Stomach (tissue), 9 donors: ENCODE data around the gene PDE3A. TPM values are rescaled to one million over a fixed set of nuclear protein-coding genes. Genes with fewer than 3 reads are reported as not detected.

ENCODE experiments used
- DNase-seq, 2 donors: peaks; one replicate each; pipeline versions ENCODE4 v3.0.0 to v3.0.0-alpha.2; 2013 to 2019
- H3K27ac ChIP-seq, 5 donors: fragments of 200-600 bp in 4 of 5; sonication (generic) in 4 of 5; one replicate each; pipeline ENCODE4 v1.5.1; 2013 to 2019; ENCODE audit warnings: mild to moderate bottlenecking in 1 of 5, moderate library complexity in 1 of 5
- H3K27me3 ChIP-seq, 3 donors: fragments of 200-600 bp; sonication (generic); one replicate each; pipeline ENCODE4 v1.5.1; 2017 to 2019; ENCODE audit warnings: mixed run types in 1 of 3
- H3K36me3 ChIP-seq, 4 donors: fragments of 200-600 bp; sonication (generic); 1 replicate in 3 of 4; 2 replicates in 1 of 4; pipeline ENCODE4 v1.5.1; 2016 to 2019
- H3K4me1 ChIP-seq, 4 donors: fragments of 200-600 bp; sonication (generic); one replicate each; pipeline ENCODE4 v1.5.1; 2016 to 2019
- H3K4me3 ChIP-seq, 4 donors: fragments of 200-600 bp; sonication (generic) in 3 of 4; one replicate each; pipeline ENCODE4 v1.5.1; 2016 to 2019; ENCODE audit warnings: mild to moderate bottlenecking in 1 of 4
- H3K9me3 ChIP-seq, 4 donors: fragments of 200-600 bp; sonication (generic); one replicate each; pipeline ENCODE4 v1.5.1; 2016 to 2019
- CTCF ChIP-seq, 7 experiments: fragments of 450-650 bp in 4 of 7; fragments of 200-600 bp in 3 of 7; sonication (generic) in 3 of 7; IDR thresholded peaks; one replicate each; pipeline ENCODE4 v1.5.1; 2016 to 2019; ENCODE audit warnings: antibody characterized with exemption in 7 of 7, control low read depth in 2 of 7, mild to moderate bottlenecking in 1 of 7
- EP300 ChIP-seq: sonication (generic); formaldehyde crosslinking; IDR thresholded peaks from one replicate; pipeline ENCODE4 v1.6.1; 2017; ENCODE audit warnings: antibody characterized with exemption
- POLR2A ChIP-seq, 4 donors: fragments of 450-650 bp; IDR thresholded peaks; one replicate each; pipeline ENCODE4 v1.6.1; 2016; ENCODE audit warnings: antibody characterized with exemption in 4 of 4, control low read depth in 2 of 4, mild to moderate bottlenecking in 1 of 4, moderate library complexity in 1 of 4
- POLR2AphosphoS5 ChIP-seq, 3 donors: sonication (generic); formaldehyde crosslinking; IDR thresholded peaks; one replicate each; pipeline ENCODE4 v1.6.1; 2016; ENCODE audit warnings: antibody characterized with exemption in 3 of 3
- WGBS, 5 donors: extraction: QIAGEN DNeasy Blood & Tissue Kit in 3 of 5; methylation state at CpG; one replicate each; pipeline versions ENCODE4 v1.1.5 to v1.1.7; 2013 to 2018; 5-methylcytosine and 5-hydroxymethylcytosine counted together
- intact Hi-C: fragments of 100-400 bp; cut with DNase I; formaldehyde crosslinking; loops from one replicate; pipeline ENCODE4 v1.15.1; 2023; ENCODE audit warnings: low total_unique reads
- polyA plus RNA-seq, 3 donors: library from polyadenylated mRNA; stranded (reverse); fragments of 200-250 nt; gene quantifications; one replicate each; pipeline ENCODE4 v1.2.3, GENCODE V29; 2013
- total RNA-seq, 5 donors: library from RNA; depleted of rRNA; stranded (reverse); fragments of >200 nt; gene quantifications; one replicate each; pipeline versions ENCODE4 v1.1.0 to v1.2.3, GENCODE V29; 2014 to 2016
- donor health status: healthy with polysubstance abuse.
- donor health status: Bipolar disorder and iron deficiency.
- donor health status: healthy.

Gene PDE3A
- total and polyA plus RNA-seq, 8 donors = 0.19 to 50.9 (median 12.0) TPM

GRCh38 chr12:20681334-20681733, 313.0 kb downstream of the PDE3A start:
- TF ChIP-seq POLR2A (IDR thresholded peaks at IDR 0.05) (no peak), EP300 (no peak), POLR2AphosphoS5 (IDR thresholded peaks at IDR 0.05) (no peak), CTCF (IDR thresholded peaks at IDR 0.05) (no peak)
- Histone ChIP-seq H3K27me3 (no peaks in the 10 kb centered on the region), H3K4me3 (no peak overlapping the region), H3K4me1 (no peaks in the 10 kb centered on the region), H3K9me3 (peaks cover 0 to 13% (median 0%) of the 10 kb centered on the region in 4 donors), H3K27ac (no peak overlapping the region), H3K36me3 (peaks cover 0 to 11% (median 0%) of the 10 kb centered on the region in 4 donors)
- 63 to 68% (median 65%) methylated on average over 4 of the region's 4 CpGs for WGBS, 5 donors
- DNase-seq = no peak
- intact Hi-C loops = no loop called here

GRCh38 chr12:20695232-20695631, 326.9 kb downstream of the PDE3A start, which contains the start of gene SLCO1C1:
Gene SLCO1C1, plus strand, starts transcription at chr12:20695332. Its CDS starts 4,245 bp downstream, at chr12:20699577.
- H3K9me3 ChIP-seq = no peaks in the 10 kb centered on the region
- peak within 1 kb of the TSS in 2 of 5 donors; percentile 12 to 20 for H3K27ac ChIP-seq
- H3K36me3 ChIP-seq = no peaks in the 10 kb centered on the region
- H3K4me1 ChIP-seq = no peaks in the 10 kb centered on the region
- WGBS, 5 donors = 41 to 59% (median 53%) methylated on average over 6 of the region's 6 CpGs
- intact Hi-C loops = no loop called here
- no peak for TF ChIP-seq CTCF (IDR thresholded peaks at IDR 0.05)
- TF ChIP-seq EP300 = no peak
- TF ChIP-seq POLR2AphosphoS5 (IDR thresholded peaks at IDR 0.05) = no peak
- no peak for TF ChIP-seq POLR2A (IDR thresholded peaks at IDR 0.05)
- DNase-seq = peak in 1 of 2 donors; percentile 11
- no peak within 1 kb of the TSS for H3K4me3 ChIP-seq
- H3K27me3 ChIP-seq = no peaks in the 10 kb centered on the region

GRCh38 chr12:20696181-20696905, 328.0 kb downstream of the PDE3A start:
- H3K27me3 ChIP-seq = no peaks in the 10 kb centered on the region

GRCh38 chr12:20701106-20701505, 332.8 kb downstream of the PDE3A start:
- DNase-seq = no peak
- Histone ChIP-seq H3K4me3 (no peak overlapping the region), H3K36me3 (no peaks in the 10 kb centered on the region), H3K9me3 (no peaks in the 10 kb centered on the region), H3K4me1 (no peaks in the 10 kb centered on the region), H3K27ac (no peak overlapping the region), H3K27me3 (no peaks in the 10 kb centered on the region)
- TF ChIP-seq POLR2A (IDR thresholded peaks at IDR 0.05) = no peak
- TF ChIP-seq CTCF (IDR thresholded peaks at IDR 0.05) = no peak
- TF ChIP-seq POLR2AphosphoS5 (IDR thresholded peaks at IDR 0.05) = no peak
- TF ChIP-seq EP300 = no peak
- 20 to 58% (median 48%) methylated on average over 1 of the region's 1 CpG for WGBS, 5 donors
- intact Hi-C loops = no loop called here

More at GRCh38 chr12:20696181-20696905, 328.0 kb downstream of the PDE3A start:
- 50 to 68% (median 66%) methylated on average over 7 of the region's 7 CpGs for WGBS, 5 donors
- H3K4me1 ChIP-seq = no peaks in the 10 kb centered on the region
- no peak overlapping the region for H3K27ac ChIP-seq
- intact Hi-C loops = no loop called here
- no peak overlapping the region for H3K4me3 ChIP-seq
- H3K9me3 ChIP-seq = no peaks in the 10 kb centered on the region
- TF ChIP-seq POLR2AphosphoS5 (IDR thresholded peaks at IDR 0.05) (no peak), POLR2A (IDR thresholded peaks at IDR 0.05) (no peak), EP300 (no peak), CTCF (IDR thresholded peaks at IDR 0.05) (no peak)
- peak in 1 of 2 donors; percentile 19 for DNase-seq
- no peaks in the 10 kb centered on the region for H3K36me3 ChIP-seq
